Activated CD4-positive, alpha-beta T cell treated with anti-CD3 and anti-CD28 coated beads, Interleukin-2, amount 50 U/mL, for 24 hours (primary cell): ENCODE results near the gene DGKQ.
A peak's percentile ranks its signal among the peaks of the same experiment; 100 is the strongest.
"Not testable (repeated sequence)": the region's sequence is repeated elsewhere in the genome, so short reads cannot be mapped to it uniquely, and the experiment has no call there.

Source experiments
- DNase-seq, 2 donors: peaks; one replicate each; pipeline ENCODE4 v3.0.0-alpha.2; 2020; ENCODE audit warnings: low read depth in 1 of 2, low spot score in 1 of 2

DGKQ gene

DNA sequence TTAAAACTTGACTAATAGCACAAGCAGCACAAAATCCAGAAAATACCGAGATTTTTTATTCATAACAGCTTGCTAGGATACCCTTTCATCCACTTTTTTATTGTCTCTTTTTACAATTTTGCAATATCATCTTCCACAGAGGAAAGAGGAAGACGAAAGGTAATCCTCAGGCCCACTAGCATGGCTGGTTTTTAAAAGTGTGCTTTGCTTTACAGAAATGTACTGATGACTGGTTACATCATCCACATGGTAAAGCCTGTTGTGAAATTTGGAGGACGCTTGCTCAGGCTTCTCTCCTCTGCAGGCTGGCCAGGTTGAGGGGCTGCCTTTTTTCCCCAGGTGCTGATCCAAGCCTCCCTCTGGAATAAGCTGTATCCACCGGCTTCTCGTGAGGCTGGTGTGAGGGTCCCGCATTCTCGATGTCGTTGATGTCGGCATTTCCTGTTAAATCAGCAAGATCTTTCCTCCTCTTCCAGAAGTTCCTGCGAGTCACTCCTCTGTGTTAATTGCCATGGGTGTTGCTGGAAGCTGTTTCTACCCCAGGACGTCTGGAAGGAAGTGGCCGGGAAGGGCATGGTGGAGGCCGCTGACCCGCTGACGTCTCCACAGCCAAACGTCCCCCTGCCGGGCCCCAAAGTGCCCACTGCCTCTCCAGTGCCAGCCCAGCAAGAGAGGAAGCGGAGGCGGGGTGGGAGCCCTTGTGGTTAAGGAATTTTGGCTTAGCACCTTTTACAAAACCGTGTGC, 5.8 kb upstream of the DGKQ start:
- DNase-seq: no peak

- not testable (repeated sequence) for DNase-seq
These were observed 2.6 kb upstream of the DGKQ start for GRCh38 chr4:976016-976415.

DNA sequence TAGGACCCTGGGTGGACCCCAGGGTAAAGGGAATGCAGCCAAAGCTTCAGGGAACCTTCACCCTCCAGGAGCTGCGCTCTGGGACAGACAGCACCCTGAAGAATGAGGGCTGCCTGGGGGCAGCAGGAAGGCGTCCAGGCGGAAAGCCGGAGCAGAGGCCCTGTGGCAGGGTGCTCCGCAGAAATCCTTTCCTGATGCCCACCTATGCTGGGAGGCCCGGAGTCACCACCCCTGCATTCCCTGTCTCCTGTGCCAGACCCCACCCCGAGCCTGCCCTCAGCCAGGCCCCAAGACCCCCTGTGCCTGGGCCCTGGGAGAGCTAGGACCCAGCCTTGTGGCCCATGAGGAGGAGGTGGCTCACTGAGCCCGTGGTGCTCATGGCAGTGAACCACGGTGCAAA, 1.3 kb upstream of the DGKQ start:
- DNase-seq: no peak

- DNase-seq: peak; percentile 22 to 45
These were observed 531 bp downstream of the DGKQ start for GRCh38 chr4:972651-973424.

DNA sequence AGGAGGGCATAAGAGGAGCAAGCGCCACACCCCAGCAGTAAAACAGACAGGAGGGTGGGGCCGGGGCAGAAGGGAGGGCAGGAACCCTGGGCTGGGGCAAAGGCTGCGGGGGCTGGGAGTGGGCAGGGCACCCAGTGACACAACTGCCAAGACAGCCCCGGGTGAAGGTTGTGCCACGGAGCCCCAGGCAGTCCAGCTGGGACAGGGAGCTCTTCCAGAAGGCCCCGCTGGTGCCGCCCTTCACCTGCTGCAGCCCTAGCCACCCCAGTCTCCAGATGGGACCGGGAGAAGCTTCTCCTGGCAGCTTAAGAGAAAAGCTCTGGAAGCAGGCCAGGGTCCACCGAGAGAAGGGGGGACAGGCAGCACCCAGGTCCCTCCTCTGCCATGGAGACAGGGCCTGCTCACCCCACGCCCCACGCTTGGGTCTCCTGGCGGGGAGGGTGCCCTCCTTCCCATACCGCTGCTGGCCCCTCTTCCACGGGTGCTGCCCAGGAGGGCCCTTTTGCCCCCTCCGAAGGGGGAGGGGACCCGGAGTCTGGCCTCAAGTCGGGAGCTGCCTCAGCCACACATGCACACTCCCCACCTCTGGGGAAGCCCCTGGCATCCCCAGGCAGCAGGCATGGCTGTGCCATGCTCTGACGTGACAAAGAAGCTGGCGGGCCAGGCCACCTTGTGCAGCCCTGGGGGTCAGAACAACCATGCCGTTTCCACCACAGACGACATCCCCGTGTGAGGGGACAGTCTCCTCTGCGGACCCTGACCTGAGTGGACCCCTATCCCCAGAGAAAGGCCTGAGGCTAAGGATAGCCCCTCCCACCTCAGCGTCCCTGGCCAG, 1.5 kb downstream of the DGKQ start:
- DNase-seq: no peak

DNA sequence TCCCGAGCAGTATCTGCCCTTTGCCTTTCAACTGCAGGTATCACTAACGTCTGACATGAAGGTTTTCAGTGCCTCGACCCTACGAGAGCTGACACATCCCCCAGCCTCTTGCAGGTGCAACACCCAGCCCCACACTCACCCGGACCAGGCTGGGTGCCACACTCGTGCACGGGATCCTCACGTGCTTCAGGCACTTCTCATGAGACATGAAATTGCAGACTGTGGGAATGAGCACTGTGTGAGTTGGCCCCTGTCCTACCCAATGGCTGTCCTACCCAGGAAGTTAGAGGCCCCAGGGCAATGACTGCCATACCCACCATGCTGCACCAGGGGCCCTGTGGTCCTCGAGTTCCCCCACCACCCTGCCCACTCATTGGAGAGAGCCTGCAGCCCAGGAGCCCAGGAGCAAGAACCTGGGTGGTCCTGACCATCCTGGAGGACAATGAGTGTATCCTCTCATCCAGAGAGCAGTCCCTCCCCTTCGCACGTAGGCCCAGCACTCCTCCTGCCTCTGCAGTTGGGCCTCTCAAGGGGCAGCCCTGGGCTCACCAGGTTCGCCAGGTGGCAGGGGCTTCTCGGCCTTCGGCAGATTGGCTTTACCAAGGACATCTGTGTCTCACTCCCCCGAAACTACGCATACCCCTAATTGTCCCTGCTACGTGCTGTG, 2.4 kb downstream of the DGKQ start:
- no peak for DNase-seq

DNA sequence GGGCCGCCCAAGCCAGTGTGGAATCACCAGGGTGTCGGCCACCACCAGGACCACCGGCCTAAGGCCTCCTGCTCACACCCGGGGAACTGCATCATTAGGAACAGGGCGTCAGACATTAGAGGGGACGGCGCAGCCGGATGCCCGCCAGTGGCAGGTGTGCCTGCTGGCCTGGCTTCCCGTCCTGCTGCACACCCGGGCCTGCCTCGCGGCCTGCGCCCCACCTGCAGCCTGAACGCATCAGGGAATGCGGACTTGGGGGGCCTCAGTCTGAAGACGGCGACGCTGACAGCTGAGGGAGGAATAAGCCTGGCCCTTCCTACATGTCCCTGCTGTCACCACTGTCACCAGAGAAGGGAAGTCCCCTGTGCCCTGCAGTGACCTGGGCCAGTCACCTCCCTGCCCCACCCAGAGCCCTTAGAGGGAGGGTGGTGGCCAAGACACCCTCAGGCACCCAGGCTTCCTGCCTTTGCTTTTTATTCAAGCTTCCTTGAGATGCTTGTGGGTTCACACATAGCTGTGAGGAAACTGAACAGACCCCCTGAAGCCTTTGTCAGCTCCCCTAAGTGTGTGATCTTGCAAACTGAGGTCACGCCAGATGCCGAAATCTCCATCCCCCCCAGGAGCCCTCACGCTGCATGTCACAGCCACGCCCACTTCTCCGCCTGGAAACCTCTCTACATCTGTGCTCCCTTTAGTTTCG, 3.2 kb downstream of the DGKQ start:
- no peak for DNase-seq

GRCh38 chr4:968621-969394, 4.6 kb downstream of the DGKQ start:
- no peak for DNase-seq

GRCh38 chr4:968221-968620, 5.1 kb downstream of the DGKQ start:
- no peak for DNase-seq

DNA sequence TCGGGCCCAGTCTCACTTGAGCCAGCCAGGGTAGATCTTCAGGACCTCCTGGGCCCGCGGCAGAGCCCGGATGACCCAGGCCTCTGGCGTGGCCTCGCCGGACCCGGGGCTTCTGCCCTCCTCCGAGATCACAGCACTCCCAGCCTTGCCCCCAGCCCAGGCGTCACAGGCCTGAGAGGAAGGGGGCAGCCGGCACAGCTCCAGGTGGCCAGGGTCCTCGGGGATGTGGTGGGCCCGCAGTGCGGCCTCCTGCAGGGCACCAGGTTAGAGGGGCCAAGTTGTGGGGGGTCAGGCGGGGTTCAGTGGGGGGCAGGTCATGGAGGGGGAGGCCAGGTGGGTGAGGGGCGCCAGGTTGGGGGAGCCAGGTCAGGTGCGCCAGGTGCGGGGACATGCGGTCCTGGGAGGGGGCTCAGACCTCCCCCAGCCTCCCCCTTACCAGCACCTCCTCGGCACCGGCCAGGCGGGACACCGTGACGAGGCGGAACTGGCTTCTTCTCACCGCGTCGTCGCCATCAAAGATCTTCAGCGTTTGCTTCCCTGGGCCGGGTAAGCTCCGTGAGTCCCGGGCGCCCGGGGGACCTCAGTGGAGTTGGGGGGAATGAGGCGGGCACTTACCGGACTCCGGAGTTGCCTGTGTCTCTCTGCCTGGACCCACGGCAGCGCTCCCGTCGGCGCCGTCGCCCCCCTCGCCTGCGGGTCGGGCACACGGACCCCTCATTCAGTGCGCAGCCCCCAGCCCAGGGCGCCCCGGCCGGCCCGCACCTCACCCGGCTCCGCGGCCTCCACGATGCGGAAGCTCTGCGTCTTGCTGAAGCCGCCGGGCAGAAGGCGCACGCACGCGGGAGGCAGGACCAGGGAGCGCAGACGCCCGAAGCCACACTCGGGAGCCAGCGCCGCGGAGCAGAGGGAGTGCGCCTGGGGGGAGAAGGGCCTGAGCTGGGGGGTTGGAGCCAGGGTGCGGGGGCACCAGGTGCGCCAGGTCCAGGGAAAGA, 6.0 kb downstream of the DGKQ start:
- DNase-seq: no peak

GRCh38 chr4:966266-967112, 6.9 kb downstream of the DGKQ start:
- DNase-seq: no peak

DNA sequence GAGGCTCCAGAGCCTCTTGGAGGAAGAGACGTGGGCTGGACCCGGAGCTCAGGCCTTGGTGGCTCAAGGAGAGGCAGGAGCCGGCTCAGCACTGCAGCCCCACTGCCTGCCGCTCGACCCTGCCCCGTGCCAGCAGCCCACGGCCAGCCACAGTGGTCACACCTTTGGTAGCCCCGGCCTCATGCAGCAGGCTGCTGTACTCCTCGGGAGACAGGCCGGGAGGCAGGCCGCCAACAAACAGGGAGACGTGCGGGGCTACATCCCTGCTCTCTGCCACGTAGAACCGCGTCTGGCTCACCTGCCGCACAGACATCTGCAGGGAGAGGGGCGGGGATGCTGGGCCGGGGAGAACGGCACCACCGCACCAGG, 7.6 kb downstream of the DGKQ start:
- no peak for DNase-seq

- DNase-seq: no peak
These were observed 8.2 kb downstream of the DGKQ start for GRCh38 chr4:965048-965765.

DNA sequence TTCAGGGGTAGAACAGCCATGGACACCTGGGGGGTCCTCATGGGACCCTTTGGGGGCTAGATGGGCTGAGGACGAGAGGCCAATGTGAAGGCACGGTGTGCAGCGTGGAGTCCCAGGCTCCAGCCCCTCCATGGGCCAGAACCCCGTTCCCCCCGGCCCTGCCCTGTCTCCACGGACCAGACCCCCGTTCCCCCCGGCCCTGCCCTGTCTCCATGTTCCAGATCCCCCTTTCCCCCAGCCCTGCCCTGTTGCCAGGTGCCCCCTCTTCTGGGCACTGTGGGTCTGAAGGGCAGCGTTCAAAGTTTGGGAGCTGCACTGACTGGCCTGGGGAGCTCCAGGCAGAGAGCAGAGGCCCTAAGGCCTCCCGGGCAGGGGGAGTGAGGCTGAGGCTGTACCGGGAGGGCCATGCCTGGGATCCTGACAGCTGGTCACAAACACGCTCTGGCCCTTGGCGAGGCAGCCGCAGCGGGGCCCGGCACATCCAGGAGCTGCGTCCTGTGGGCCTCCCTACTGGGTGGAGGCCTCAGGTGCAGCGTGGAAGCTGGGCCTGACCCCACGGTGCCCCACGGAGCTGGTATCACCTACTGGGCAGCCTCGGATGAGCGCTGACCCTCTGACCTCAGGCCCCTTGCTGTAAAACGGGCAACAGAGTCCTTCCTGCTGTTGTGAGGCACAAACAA, 8.9 kb downstream of the DGKQ start:
- DNase-seq: no peak

DNA sequence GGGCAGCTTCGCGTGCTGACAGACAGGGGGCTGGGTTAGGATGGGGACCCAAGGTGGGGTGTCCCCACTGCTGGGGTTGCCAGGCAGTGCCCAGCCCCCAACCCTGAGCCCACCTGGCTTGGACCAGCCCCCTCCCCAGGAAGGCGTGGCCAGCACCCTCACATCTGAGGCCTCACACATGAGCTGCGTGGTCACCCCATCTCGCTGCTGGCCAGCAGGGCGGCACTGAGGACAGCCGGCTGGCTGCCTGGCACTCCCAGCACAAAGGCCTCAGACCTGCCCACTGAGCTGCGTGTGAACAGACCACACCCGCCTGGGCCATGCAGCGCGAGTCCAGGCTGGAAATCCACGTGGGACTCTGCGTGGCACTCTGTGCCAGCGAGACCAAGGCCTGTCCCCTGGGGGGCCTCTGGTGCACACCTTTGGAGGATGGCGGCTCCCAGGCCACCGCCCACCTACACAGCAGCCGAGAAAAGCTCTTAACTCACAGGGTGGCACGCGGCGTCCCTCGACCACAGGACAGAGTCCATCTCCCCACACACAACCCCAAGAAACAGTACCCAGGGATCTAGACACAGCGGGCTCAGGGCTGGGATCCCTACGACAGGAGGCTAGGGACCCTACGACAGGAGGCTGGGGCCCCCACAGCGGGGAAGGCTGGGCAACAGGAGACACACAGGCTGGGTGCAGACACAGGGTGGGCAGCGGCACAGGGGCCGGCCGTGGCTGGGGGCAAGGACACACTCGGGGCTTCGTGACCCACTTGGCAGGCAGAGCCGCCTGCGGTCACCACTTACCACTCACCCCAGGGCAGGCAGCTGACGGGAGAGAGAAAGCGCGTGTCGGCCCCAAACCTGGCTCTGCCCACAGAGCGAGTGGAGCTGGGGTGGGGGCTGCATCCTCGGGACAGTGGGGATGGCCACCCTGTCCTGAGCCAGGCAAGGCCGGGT, 9.8 kb downstream of the DGKQ start:
- DNase-seq: no peak
